ENCODE data around the gene LSM8.

GRCh38 chr7:118148930-118149329 lies 35.0 kb upstream of the LSM8 start:
- TF ChIP-seq YY2 (tag by site-specific recombination; IDR thresholded peaks at IDR 0.05) (no peak), IKZF3 (tag by site-specific recombination; IDR thresholded peaks at IDR 0.05) (no peak), TSHZ1 (tag by site-specific recombination; IDR thresholded peaks at IDR 0.05; ENCODE audit: borderline replicate concordance) (no peak), CTCF (tag by site-specific recombination; IDR thresholded peaks at IDR 0.05) (no peak), SCRT2 (tag by site-specific recombination; IDR thresholded peaks at IDR 0.05) (no peak), YY1 (tag by site-specific recombination; IDR thresholded peaks at IDR 0.05) (no peak), GLIS2 (tag by site-specific recombination; IDR thresholded peaks at IDR 0.05) (no peak)
